H1 (cell line): ENCODE measurements around the gene NXN.

ENCODE experiments used
- FOSL1 ChIP-seq: IDR thresholded peaks from 2 replicates; pipeline ENCODE4 v1.6.1; 2011; ENCODE audit warnings: mild to moderate bottlenecking, low read depth, low read length, moderate library complexity; ENCODE audit not compliant: insufficient read depth
- POLR2A ChIP-seq, 2 experiments: IDR thresholded peaks; 1 replicate in 1 of 2; 2 replicates in 1 of 2; pipeline ENCODE4 v1.6.1; 2011; ENCODE audit warnings: low read depth in 2 of 2, low read length in 2 of 2, mild to moderate bottlenecking in 2 of 2; ENCODE audit errors: control extremely low read depth in 1 of 2
- RFX5 ChIP-seq: IDR thresholded peaks from 2 replicates; pipeline ENCODE4 v1.6.1; 2011; ENCODE audit warnings: low read depth, low read length, improper control_type of control experiment, borderline replicate concordance
- SRF ChIP-seq: IDR thresholded peaks from 2 replicates; pipeline ENCODE4 v1.6.1; 2011; ENCODE audit warnings: mild to moderate bottlenecking, low read depth, low read length, moderate library complexity
- YY1 ChIP-seq: IDR thresholded peaks from 2 replicates; pipeline ENCODE4 v1.6.1; 2011; ENCODE audit warnings: low read depth, mild to moderate bottlenecking, low read length
- TF ChIP-seq, protein P1 (sequence below), 3 experiments: IDR thresholded peaks; 1 replicate in 2 of 3; 2 replicates in 1 of 3; pipeline versions ENCODE4 v1.5.1 to v1.6.1; 2011; ENCODE audit warnings: low read length in 3 of 3, mild to moderate bottlenecking in 3 of 3, inconsistent platforms in 2 of 3, low read depth in 1 of 3, moderate library complexity in 1 of 3; ENCODE audit not compliant: insufficient read depth in 1 of 3; ENCODE audit errors: control extremely low read depth in 1 of 3

- TF ChIP-seq, protein P1, sequence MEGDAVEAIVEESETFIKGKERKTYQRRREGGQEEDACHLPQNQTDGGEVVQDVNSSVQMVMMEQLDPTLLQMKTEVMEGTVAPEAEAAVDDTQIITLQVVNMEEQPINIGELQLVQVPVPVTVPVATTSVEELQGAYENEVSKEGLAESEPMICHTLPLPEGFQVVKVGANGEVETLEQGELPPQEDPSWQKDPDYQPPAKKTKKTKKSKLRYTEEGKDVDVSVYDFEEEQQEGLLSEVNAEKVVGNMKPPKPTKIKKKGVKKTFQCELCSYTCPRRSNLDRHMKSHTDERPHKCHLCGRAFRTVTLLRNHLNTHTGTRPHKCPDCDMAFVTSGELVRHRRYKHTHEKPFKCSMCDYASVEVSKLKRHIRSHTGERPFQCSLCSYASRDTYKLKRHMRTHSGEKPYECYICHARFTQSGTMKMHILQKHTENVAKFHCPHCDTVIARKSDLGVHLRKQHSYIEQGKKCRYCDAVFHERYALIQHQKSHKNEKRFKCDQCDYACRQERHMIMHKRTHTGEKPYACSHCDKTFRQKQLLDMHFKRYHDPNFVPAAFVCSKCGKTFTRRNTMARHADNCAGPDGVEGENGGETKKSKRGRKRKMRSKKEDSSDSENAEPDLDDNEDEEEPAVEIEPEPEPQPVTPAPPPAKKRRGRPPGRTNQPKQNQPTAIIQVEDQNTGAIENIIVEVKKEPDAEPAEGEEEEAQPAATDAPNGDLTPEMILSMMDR (IDR thresholded peaks at IDR 0.05; ENCODE audit: control extremely low read depth in 1 of 3, insufficient read depth in 1 of 3, low read depth in 1 of 3, low read length in 3 of 3) = no peak
- no peak for TF ChIP-seq SRF
- TF ChIP-seq YY1 = no peak
- TF ChIP-seq POLR2A (IDR thresholded peaks at IDR 0.05; ENCODE audit: control extremely low read depth in 1 of 2, low read depth in 2 of 2, low read length in 2 of 2) = no peak
- TF ChIP-seq RFX5 = no peak
- no peak for TF ChIP-seq FOSL1
These were observed 90.6 kb downstream of the NXN start for GRCh38 chr17:888998-889441.
